Liver (tissue), 9 donors: ENCODE measurements around the gene DOCK9. TPM values are rescaled to one million over a fixed set of nuclear protein-coding genes. Genes with fewer than 3 reads are reported as not detected.

ENCODE experiments used
- DNase-seq: peaks from one replicate; pipeline ENCODE4 v3.0.0-alpha.2; 2017; ENCODE audit warnings: low spot score
- H3K27ac ChIP-seq, 2 donors: one replicate each; pipeline ENCODE4 v1.7.0; 2013; ENCODE audit warnings: inconsistent platforms in 2 of 2, low read length in 2 of 2, control low read depth in 1 of 2, low read depth in 1 of 2, mild to moderate bottlenecking in 1 of 2
- H3K27me3 ChIP-seq, 4 donors: one replicate each; pipeline versions ENCODE4 v1.6.1 to v1.7.0; 2013; ENCODE audit warnings: low read length in 3 of 4, inconsistent platforms in 1 of 4, mild to moderate bottlenecking in 1 of 4, moderate library complexity in 1 of 4; ENCODE audit not compliant: control insufficient read depth in 4 of 4, insufficient read depth in 4 of 4
- H3K36me3 ChIP-seq, 4 donors: one replicate each; pipeline versions ENCODE4 v1.6.1 to v1.7.0; 2013; ENCODE audit warnings: low read length in 3 of 4, mild to moderate bottlenecking in 3 of 4, low read depth in 1 of 4, moderate library complexity in 1 of 4; ENCODE audit not compliant: control insufficient read depth in 4 of 4, insufficient read depth in 3 of 4
- H3K4me1 ChIP-seq, 4 donors: one replicate each; pipeline versions ENCODE4 v1.6.1 to v1.7.0; 2013; ENCODE audit warnings: low read length in 3 of 4, mild to moderate bottlenecking in 3 of 4, moderate library complexity in 1 of 4; ENCODE audit not compliant: control insufficient read depth in 4 of 4, insufficient read depth in 4 of 4
- H3K4me3 ChIP-seq, 3 donors: one replicate each; pipeline versions ENCODE4 v1.6.1 to v1.7.0; 2013; ENCODE audit warnings: low read length in 3 of 3, control low read depth in 1 of 3, low read depth in 1 of 3, mild to moderate bottlenecking in 1 of 3
- H3K9ac ChIP-seq, 2 donors: one replicate each; pipeline ENCODE4 v1.7.0; 2013; ENCODE audit warnings: low read length in 2 of 2, mild to moderate bottlenecking in 2 of 2, moderate library complexity in 2 of 2, control low read depth in 1 of 2, low read depth in 1 of 2
- H3K9me3 ChIP-seq, 4 donors: one replicate each; pipeline versions ENCODE4 v1.6.1 to v1.7.0; 2013; ENCODE audit warnings: low read length in 3 of 4; ENCODE audit not compliant: control insufficient read depth in 4 of 4
- EGR1 ChIP-seq, 2 donors: IDR thresholded peaks; 2 replicates each; pipeline ENCODE4 v1.6.1; 2016 to 2018; ENCODE audit warnings: antibody characterized with exemption in 2 of 2, low read depth in 2 of 2
- FOXA1 ChIP-seq: IDR thresholded peaks from 2 replicates; pipeline ENCODE4 v1.6.1; 2016; ENCODE audit warnings: antibody characterized with exemption
- FOXA2 ChIP-seq: IDR thresholded peaks from 2 replicates; pipeline ENCODE4 v1.6.1; 2016; ENCODE audit warnings: antibody characterized with exemption
- GABPA ChIP-seq, 2 donors: IDR thresholded peaks in 1 of 2; conservative IDR thresholded peaks in 1 of 2; 2 replicates each; pipeline ENCODE4 v1.6.1; 2016; ENCODE audit warnings: antibody characterized with exemption in 2 of 2, mild to moderate bottlenecking in 1 of 2, moderate library complexity in 1 of 2
- HNF4A ChIP-seq, 2 donors: conservative IDR thresholded peaks; 2 replicates each; pipeline ENCODE4 v1.6.1; 2016; ENCODE audit warnings: antibody characterized with exemption in 2 of 2, mild to moderate bottlenecking in 2 of 2
- HNF4G ChIP-seq: IDR thresholded peaks from 2 replicates; pipeline ENCODE4 v1.6.1; 2016; ENCODE audit warnings: antibody characterized with exemption
- JUND ChIP-seq, 2 donors: IDR thresholded peaks; 2 replicates each; pipeline ENCODE4 v1.6.1; 2016; ENCODE audit warnings: antibody characterized with exemption in 2 of 2
- NR2F2 ChIP-seq: IDR thresholded peaks from 2 replicates; pipeline ENCODE4 v1.6.1; 2016; ENCODE audit warnings: antibody characterized with exemption
- RAD21 ChIP-seq, 2 donors: IDR thresholded peaks; 2 replicates each; pipeline ENCODE4 v1.6.1; 2016; ENCODE audit warnings: antibody characterized with exemption in 2 of 2, mild to moderate bottlenecking in 2 of 2
- SP1 ChIP-seq: IDR thresholded peaks from 2 replicates; pipeline ENCODE4 v1.6.1; 2018; ENCODE audit warnings: antibody characterized with exemption, mild to moderate bottlenecking
- TAF1 ChIP-seq: conservative IDR thresholded peaks from 2 replicates; pipeline ENCODE4 v1.6.1; 2016; ENCODE audit warnings: antibody characterized with exemption, mild to moderate bottlenecking
- YY1 ChIP-seq: IDR thresholded peaks from 2 replicates; pipeline ENCODE4 v1.6.1; 2016; ENCODE audit warnings: antibody characterized with exemption, mild to moderate bottlenecking
- WGBS: extraction: QIAGEN DNeasy Blood & Tissue Kit; methylation state at CpG from one replicate; pipeline ENCODE4 v1.1.7; 2013; 5-methylcytosine and 5-hydroxymethylcytosine counted together
- polyA plus RNA-seq, 2 donors: library from polyadenylated mRNA; stranded (reverse) in 1 of 2; unstranded in 1 of 2; fragments of 200-250 nt in 1 of 2; fragments of >200 nt in 1 of 2; fragmentation: Nextera tagmentation in 1 of 2; extraction: Ambion mirVana in 1 of 2; gene quantifications; one replicate each; pipeline versions ENCODE4 v1.2.1 to v1.2.3, GENCODE V29; 2013 to 2015
- total RNA-seq, 2 donors: library from RNA; depleted of rRNA; stranded (reverse); fragments of >200 nt; gene quantifications; one replicate each; pipeline ENCODE4 v1.2.3, GENCODE V29; 2014
- TF ChIP-seq, protein P1 (sequence below): IDR thresholded peaks from 2 replicates; pipeline ENCODE4 v1.6.1; 2016; ENCODE audit warnings: antibody characterized with exemption
- TF ChIP-seq, protein P2 (sequence below): fragments of 150-350 bp; IDR thresholded peaks from 2 replicates; pipeline ENCODE4 v1.5.1; 2017; ENCODE audit warnings: improper control_type of control experiment, low read depth, low read length; ENCODE audit not compliant: missing input control
- TF ChIP-seq, protein P3 (sequence below): IDR thresholded peaks from 2 replicates; pipeline ENCODE4 v1.6.1; 2016; ENCODE audit warnings: antibody characterized with exemption
- TF ChIP-seq, protein P4 (sequence below): IDR thresholded peaks from 2 replicates; pipeline ENCODE4 v1.6.1; 2016; ENCODE audit warnings: antibody characterized with exemption
- TF ChIP-seq, protein P5 (sequence below): IDR thresholded peaks from 2 replicates; pipeline ENCODE4 v1.6.1; 2016; ENCODE audit warnings: antibody characterized with exemption, mild to moderate bottlenecking
- donor health status: healthy.
- donor health status: healthy.
- donor health status: healthy.
- donor health status: healthy.
- donor health status: healthy.

The DOCK9 gene
- total and polyA plus RNA-seq, 4 donors, result 5.4 to 31.3 (median 10.6) TPM

DNA sequence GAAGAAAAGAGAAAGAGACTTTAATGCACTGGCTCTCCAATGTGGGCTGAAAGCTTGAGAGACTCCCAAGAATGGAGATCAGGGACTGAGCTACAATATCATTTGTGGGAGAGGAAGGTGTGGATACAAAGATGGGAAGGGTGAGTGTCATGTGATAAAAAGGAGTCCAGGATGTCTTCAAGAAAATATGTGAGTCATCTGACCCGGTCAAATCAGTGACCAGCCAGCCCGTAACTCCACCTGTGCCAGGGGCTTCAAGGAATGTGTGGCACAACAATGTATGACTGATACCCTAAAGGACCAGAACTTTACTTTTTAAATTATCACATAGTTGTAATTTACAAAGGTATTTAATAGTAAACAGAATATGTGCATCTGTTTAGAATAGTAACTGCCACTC is 97.2 kb downstream of the DOCK9 start:
- DNase-seq, result no peak
- Histone ChIP-seq H3K9ac (no peak overlapping the region), H3K36me3 (peaks cover 4 to 56% (median 32%) of the 10 kb centered on the region in 4 donors), H3K27ac (no peak overlapping the region), H3K4me3 (no peak overlapping the region), H3K9me3 (no peaks in the 10 kb centered on the region), H3K4me1 (no peaks in the 10 kb centered on the region), H3K27me3 (no peaks in the 10 kb centered on the region)
- WGBS, result 93% methylated on average over 2 of the region's 2 CpGs
- TF ChIP-seq NR2F2, result no peak
- no peak for TF ChIP-seq EGR1 (IDR thresholded peaks at IDR 0.05; ENCODE audit: low read depth in 2 of 2)
- TF ChIP-seq FOXA1, result no peak

DNA sequence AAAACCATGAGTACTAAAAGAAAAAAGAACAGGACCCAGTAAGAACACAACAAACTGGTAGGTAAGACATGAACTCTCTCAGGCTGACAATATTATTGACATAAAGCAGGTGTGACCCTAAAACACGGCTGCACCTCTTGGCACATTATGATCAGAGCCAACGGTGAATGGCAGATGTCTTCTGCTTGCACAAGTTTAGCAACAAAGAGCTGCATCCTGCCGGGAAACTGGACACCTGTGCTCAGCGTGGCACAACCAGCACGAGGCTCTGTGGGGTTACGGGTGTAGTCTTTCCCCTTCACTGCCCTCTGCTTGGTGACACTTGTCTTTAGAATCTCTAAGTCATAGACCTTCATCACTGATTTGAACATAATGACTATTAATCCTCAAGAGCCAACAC is 97.9 kb downstream of the DOCK9 start:
- Histone ChIP-seq H3K9me3 (no peaks in the 10 kb centered on the region), H3K27me3 (no peaks in the 10 kb centered on the region), H3K36me3 (peaks cover 4 to 56% (median 31%) of the 10 kb centered on the region in 4 donors), H3K9ac (no peak overlapping the region), H3K4me1 (no peaks in the 10 kb centered on the region), H3K4me3 (no peak overlapping the region), H3K27ac (no peak overlapping the region)
- WGBS, result 72% methylated on average over 6 of the region's 6 CpGs
- no peak for DNase-seq
- TF ChIP-seq, protein P1, sequence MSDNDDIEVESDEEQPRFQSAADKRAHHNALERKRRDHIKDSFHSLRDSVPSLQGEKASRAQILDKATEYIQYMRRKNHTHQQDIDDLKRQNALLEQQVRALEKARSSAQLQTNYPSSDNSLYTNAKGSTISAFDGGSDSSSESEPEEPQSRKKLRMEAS, result no peak
- TF ChIP-seq, protein P2, sequence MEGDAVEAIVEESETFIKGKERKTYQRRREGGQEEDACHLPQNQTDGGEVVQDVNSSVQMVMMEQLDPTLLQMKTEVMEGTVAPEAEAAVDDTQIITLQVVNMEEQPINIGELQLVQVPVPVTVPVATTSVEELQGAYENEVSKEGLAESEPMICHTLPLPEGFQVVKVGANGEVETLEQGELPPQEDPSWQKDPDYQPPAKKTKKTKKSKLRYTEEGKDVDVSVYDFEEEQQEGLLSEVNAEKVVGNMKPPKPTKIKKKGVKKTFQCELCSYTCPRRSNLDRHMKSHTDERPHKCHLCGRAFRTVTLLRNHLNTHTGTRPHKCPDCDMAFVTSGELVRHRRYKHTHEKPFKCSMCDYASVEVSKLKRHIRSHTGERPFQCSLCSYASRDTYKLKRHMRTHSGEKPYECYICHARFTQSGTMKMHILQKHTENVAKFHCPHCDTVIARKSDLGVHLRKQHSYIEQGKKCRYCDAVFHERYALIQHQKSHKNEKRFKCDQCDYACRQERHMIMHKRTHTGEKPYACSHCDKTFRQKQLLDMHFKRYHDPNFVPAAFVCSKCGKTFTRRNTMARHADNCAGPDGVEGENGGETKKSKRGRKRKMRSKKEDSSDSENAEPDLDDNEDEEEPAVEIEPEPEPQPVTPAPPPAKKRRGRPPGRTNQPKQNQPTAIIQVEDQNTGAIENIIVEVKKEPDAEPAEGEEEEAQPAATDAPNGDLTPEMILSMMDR, result no peak
- TF ChIP-seq FOXA2, result no peak
- TF ChIP-seq, protein P3, sequence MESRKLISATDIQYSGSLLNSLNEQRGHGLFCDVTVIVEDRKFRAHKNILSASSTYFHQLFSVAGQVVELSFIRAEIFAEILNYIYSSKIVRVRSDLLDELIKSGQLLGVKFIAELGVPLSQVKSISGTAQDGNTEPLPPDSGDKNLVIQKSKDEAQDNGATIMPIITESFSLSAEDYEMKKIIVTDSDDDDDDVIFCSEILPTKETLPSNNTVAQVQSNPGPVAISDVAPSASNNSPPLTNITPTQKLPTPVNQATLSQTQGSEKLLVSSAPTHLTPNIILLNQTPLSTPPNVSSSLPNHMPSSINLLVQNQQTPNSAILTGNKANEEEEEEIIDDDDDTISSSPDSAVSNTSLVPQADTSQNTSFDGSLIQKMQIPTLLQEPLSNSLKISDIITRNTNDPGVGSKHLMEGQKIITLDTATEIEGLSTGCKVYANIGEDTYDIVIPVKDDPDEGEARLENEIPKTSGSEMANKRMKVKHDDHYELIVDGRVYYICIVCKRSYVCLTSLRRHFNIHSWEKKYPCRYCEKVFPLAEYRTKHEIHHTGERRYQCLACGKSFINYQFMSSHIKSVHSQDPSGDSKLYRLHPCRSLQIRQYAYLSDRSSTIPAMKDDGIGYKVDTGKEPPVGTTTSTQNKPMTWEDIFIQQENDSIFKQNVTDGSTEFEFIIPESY, result no peak
- no peak for TF ChIP-seq TAF1
- TF ChIP-seq NR2F2, result no peak
- no peak for TF ChIP-seq JUND (IDR thresholded peaks at IDR 0.05)
- TF ChIP-seq, protein P4, sequence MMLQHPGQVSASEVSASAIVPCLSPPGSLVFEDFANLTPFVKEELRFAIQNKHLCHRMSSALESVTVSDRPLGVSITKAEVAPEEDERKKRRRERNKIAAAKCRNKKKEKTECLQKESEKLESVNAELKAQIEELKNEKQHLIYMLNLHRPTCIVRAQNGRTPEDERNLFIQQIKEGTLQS, result no peak
- TF ChIP-seq YY1, result no peak
- TF ChIP-seq, protein P5, sequence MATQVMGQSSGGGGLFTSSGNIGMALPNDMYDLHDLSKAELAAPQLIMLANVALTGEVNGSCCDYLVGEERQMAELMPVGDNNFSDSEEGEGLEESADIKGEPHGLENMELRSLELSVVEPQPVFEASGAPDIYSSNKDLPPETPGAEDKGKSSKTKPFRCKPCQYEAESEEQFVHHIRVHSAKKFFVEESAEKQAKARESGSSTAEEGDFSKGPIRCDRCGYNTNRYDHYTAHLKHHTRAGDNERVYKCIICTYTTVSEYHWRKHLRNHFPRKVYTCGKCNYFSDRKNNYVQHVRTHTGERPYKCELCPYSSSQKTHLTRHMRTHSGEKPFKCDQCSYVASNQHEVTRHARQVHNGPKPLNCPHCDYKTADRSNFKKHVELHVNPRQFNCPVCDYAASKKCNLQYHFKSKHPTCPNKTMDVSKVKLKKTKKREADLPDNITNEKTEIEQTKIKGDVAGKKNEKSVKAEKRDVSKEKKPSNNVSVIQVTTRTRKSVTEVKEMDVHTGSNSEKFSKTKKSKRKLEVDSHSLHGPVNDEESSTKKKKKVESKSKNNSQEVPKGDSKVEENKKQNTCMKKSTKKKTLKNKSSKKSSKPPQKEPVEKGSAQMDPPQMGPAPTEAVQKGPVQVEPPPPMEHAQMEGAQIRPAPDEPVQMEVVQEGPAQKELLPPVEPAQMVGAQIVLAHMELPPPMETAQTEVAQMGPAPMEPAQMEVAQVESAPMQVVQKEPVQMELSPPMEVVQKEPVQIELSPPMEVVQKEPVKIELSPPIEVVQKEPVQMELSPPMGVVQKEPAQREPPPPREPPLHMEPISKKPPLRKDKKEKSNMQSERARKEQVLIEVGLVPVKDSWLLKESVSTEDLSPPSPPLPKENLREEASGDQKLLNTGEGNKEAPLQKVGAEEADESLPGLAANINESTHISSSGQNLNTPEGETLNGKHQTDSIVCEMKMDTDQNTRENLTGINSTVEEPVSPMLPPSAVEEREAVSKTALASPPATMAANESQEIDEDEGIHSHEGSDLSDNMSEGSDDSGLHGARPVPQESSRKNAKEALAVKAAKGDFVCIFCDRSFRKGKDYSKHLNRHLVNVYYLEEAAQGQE, result no peak
- no peak for TF ChIP-seq SP1
- no peak for TF ChIP-seq GABPA (IDR thresholded peaks at IDR 0.05 in 1 of 2, conservative IDR thresholded peaks at IDR 0.05 in 1 of 2)
- TF ChIP-seq EGR1 (IDR thresholded peaks at IDR 0.05; ENCODE audit: low read depth in 2 of 2), result no peak
- TF ChIP-seq FOXA1, result no peak
- TF ChIP-seq RAD21 (IDR thresholded peaks at IDR 0.05), result no peak
- TF ChIP-seq HNF4G, result no peak
- TF ChIP-seq HNF4A (conservative IDR thresholded peaks at IDR 0.05), result no peak
